ENCODE measurements around the gene BRD1.

- TF ChIP-seq EZH2phosphoT487 (IDR thresholded peaks at IDR 0.05; ENCODE audit: borderline replicate concordance, low read length) = no peak
- no peak for TF ChIP-seq CTCF (IDR thresholded peaks at IDR 0.05; ENCODE audit: low read depth, low read length, poor library complexity, severe bottlenecking)
Observed at GRCh38 chr22:49793296-49793695, 34.4 kb downstream of the BRD1 start.

Data from DOHH2 (cell line).